IPS-11a (cell line): ENCODE data around the gene TCFL5.

Experiments
- H3K4me3 ChIP-seq: one replicate; pipeline ENCODE4 v1.5.1; 2013; ENCODE audit warnings: low read depth, low read length, control low read depth

TCFL5 gene

DNA sequence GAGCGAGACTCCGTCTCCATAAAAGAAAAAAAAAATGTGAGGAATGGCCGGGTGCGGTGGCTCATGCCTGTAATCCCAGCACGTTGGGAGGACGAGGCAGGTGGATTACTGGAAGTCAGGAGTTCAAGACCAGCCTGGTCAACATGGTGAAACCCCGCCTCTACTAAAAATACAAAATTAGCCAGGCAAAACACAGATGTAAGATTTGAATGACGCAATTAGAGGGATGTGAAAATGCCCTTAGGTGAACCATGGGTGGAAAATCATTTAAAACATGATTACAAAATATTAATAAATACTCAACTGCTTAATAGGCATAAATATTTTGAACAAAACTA, 23.9 kb downstream of the TCFL5 start:
- no peak overlapping the region for H3K4me3 ChIP-seq

DNA sequence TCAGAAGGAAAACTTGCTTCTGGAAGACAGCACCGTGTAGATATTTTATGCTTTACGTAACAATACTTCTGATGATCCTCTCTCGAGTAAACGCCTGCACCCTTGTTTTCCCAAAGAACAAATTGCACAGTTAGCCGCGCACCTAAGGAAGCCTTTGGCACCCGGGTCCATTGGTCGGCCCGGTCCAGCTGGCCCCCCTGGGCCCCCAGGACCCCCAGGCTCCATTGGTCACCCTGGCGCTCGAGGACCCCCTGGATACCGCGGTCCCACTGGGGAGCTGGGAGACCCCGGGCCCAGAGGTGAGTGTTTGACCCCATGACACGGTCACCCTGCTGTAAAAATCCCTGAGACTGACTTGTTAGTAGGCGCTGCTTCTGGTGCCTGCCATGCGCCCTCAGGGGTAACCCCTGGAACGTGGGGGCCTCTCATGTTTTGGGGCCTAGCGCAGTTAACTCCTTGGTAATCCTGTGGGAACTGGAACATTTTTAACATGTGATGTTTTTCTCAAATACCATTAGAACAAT, 24.6 kb downstream of the TCFL5 start:
- no peak overlapping the region for H3K4me3 ChIP-seq

DNA sequence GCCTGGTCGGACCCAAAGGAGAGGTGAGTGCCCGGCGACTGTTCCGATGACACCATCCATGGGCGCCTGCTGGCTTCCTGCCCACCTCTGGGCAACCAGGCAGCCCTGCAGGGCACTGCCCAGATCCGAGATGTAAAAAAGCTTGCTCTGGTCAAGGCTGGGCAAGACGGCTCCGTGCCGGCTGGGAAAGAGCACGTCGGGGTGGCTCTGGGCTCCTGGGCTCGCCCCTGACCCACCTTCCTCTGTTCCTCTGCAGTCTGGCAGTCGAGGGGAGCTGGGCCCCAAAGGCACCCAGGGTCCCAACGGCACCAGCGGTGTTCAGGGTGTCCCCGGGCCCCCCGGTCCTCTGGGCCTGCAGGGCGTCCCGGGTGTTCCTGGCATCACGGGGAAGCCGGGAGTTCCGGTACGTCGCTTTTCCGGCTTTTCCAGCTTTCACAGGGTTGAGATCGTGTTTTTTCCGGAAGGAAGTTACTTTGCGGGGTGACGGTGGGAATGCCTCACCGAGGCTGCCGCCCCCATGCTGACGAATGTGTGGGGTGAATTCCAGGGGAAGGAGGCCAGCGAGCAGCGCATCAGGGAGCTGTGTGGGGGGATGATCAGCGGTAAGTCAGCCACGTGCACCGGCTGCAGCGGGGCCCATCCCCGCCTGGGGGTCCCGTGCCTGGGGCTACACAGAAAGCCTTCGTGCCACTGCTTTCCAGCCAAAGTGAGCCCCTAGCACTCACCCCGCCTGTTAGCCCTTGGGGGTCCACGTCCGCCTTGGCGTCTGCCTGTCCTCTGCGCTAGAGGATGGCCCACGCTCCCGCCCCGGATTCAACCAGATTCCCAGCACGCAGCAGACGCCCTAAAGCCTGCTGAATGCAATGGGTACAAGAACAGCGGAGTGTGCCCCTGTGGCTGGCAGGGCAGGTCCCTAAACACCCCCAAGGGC, 25.4 kb downstream of the TCFL5 start:
- no peak overlapping the region for H3K4me3 ChIP-seq

DNA sequence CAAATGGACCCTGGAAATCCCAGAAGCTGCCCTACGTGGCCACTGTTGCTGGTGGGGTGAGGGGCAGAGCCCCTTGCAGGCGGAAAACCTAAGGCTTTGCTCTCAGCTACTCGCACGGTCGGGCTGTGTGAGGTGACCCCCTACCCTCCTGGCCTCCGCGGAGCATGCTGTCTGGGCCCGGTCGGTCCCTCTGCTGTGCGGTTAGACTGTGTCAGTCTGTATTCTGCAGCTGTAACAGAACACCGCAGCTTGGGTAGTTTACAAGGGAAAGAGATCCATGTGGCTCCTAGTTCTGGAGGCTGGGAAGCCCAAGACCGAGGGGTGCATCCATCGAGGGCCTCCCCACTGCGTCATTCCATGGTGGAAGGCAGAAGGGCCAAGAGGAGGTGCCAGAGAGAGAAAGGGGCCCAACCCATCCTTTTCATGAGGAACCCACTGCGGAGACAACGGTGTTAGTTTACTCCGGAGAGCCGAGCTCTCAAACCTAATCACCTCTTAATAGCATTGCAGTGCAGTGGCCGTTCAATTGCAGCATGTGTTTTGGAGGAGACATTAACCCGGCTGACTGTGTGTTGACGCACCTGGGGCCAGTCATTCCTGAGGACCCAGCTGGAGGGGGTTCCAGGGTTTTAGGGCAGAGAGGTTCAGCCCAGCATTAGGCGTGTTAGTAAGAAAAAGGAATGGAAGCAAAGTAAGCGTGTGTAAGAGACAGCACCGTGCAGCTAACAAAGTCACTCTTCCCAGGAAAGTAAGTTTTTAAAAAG, 26.5 kb downstream of the TCFL5 start:
- H3K4me3 ChIP-seq, result no peak overlapping the region

DNA sequence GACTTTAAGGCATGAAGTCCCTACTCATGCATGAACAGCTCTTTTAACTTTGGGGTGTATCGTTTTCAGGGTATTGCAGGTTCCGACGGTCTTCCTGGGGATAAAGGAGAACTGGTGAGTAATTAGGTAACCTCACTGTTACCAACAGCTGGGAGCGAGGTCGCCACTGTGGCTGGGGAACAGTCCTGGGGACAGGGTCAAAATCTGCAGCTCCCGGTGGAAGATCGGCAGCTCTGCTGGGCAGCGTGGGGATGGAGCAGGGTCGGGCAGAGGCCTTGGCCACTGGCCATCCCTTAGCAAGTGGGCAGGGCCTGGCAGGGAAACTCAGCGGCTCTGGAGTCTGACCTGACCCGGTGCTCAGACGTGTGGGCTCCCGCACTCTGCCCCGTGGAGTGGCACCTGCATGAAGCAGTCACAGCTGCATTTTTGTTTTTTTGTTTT, 28.7 kb downstream of the TCFL5 start:
- no peak overlapping the region for H3K4me3 ChIP-seq

DNA sequence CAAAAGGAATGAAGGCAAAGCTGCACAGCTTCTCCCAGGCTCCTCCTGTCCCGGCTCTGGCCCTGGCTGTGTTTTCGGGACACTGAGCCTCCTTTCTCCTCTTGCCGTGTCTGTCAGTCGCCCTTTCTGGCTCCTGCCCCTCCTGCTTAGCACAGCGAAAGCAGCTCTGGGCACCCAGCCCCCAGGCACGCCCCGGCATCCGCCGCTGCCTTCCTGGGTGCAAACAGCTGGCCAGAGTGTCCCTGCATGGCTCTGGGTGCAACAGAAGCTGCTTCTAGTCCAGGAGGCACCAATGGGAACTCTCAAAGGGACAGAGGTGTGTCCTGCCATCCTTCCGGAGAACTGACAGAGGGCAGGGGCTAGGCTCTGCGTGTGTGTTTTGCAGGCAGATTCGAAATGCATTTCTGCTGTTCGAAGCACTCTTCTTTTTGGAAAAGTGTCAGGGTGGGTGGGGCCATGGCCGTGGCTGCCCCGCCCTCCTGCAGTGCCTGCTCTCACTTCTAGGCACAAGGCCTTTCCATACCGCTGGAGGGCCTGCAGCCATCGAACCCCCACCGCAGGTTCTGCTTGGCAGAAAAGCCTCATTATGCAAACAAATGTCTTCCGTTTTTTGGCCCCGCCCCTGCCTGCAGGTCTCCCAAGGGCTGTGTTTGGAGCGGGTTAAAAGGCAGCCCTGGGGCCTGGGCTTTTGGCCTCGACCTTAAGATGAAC, 29.3 kb downstream of the TCFL5 start:
- H3K4me3 ChIP-seq, result no peak overlapping the region

DNA sequence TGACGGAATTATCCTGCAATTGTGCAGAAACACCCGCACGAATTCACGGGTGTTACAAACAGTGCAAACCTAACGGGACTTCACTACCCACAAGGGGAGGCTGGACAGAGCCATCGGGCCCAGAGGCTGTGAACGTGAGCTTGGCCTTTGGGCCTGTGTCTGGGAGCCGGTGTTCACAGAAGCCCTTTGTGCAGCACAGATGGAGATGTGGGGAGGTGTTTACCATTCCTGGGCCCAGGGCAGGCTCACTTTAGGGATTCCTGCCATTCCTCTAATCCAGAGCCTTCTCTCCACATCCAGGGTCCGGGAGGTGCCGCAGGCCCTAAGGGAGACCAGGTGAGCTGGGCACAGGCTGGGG, 29.8 kb downstream of the TCFL5 start:
- H3K4me3 ChIP-seq, result no peak overlapping the region

DNA sequence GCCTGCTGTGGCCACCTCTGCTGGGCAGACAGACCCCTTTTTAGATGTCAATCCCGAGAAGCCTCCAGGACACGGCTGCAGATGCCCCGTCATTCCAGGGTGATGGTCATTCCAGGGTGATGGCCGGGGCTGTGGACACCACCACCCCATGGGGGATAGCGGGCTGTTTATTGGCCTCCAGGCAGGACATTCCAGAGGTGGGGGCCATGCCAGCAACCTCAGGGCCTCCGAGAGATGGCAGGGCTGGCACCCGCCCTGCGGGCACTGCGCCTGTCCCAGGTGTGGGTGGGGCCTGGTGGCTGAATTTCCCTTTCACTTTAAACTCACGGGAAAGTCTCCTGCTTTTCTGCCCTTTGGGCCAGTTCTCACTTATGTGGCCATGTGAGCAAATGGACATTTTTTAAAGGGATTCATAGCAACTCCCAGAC, 30.2 kb downstream of the TCFL5 start:
- H3K4me3 ChIP-seq, result no peak overlapping the region

DNA sequence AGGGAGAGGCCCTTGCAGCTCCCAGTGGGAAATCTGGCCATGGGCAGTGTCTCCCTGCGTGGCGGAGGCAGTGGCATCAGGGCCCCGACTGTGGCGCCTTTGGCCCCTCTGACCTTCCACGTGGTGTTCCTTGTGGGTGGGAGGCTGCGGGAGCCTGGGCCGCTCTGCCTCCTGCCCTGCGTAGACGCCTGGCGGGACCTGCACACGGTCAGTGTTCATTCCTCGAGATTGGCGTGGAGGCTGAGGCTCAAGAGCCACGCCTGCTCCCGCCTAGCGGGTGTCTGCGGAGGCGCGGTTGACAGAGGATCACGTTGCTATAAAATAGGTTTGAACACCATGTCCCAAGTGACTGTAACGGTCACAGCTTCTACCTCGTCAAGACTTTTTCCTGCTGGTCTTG, 30.8 kb downstream of the TCFL5 start:
- H3K4me3 ChIP-seq, result no peak overlapping the region

DNA sequence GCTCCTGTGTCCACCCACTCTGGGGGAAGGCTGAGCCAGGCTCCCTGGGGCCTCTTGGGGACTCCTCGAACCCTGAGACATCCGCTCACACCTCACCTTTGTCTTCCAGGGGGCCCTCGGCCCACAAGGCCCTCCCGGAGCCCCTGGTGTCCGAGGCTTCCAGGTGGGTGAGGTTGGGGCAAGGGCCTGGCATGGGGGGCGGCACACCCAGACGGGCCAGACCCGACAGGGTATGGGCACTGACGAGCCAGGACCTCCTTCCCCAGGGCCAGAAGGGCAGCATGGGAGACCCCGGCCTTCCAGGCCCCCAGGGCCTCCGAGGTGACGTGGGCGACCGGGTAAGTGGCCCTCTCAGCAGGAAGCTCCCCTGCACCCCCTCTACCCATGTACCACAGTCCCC, 31.4 kb downstream of the TCFL5 start:
- no peak overlapping the region for H3K4me3 ChIP-seq

DNA sequence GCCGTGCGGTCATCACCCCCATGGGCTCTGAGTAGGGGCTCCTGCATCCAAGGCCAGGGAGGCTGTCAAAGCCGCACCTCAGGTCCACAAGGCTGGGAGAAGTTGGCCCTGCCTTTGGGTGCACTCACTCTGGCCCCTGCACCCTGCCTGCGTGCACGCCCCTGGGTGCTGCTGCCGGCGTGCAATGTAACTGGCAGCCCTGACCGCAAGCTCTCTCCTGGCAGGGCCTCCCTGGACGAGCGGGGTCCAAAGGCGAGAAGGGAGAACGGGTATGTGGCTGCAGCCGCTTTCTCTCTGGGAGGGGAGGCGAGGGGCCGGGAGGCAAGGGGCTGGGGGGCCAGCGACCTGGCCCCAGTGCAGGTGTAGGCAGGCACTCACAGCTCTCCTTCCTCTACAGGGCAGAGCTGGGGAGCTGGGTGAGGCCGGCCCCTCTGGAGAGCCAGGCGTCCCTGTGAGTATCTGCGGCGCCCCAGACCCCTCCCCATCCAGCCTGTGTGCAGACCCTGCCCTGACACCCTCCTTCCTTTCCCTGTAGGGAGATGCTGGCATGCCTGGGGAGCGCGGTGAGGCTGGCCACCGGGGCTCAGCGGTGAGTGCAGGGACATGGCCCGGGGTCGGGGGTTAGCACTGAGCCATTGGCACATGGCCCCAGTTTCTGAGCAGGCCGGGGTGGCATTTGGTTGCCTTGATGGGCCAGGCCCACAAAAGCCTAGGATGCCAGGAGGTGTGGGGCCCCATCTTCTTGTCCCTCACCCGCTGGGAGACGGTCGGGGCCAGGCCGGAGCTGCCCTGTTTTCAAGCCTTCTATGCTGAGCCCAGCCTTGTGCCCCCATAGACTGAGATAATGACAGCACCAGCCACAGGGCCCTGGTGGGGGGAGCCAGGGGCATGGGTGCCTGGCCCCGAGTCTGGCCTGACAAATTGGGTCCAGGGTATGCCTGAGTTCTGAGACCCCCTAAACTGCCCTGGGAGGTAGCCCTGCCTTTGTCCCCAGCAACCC, 32.1 kb downstream of the TCFL5 start:
- H3K4me3 ChIP-seq, result no peak overlapping the region

DNA sequence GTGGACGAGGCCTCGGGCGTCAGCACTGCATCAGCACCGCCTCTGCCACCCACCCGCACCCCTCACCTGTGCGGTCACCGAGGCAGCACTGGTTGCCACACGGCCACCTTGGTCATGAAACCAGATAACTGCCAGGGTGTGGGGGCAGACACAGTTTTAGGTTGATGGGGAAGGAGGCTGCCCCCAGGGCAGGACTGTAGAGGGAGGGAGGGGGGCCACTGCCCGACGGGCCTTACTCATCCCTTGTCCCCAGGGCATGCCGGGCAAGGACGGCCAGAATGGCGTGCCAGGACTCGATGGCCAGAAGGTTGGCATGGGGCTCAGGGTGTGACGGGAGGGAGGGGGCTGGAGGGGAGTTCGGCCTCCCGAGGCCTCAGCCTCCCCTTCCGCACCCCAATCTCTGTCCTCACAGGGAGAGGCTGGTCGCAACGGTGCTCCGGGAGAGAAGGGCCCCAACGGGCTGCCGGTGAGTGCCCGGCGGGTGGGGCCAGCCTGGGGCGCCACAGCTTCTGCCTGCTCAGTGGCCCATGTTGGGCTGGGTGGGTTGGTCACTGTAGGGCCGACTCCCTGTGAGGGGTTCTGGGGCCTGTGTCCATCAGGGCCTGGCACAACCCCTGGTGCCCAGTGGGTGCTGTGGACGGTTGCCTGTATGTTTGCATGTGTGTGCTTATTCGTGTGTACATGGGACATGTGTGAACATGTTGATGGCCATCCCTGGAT, 33.0 kb downstream of the TCFL5 start:
- no peak overlapping the region for H3K4me3 ChIP-seq

DNA sequence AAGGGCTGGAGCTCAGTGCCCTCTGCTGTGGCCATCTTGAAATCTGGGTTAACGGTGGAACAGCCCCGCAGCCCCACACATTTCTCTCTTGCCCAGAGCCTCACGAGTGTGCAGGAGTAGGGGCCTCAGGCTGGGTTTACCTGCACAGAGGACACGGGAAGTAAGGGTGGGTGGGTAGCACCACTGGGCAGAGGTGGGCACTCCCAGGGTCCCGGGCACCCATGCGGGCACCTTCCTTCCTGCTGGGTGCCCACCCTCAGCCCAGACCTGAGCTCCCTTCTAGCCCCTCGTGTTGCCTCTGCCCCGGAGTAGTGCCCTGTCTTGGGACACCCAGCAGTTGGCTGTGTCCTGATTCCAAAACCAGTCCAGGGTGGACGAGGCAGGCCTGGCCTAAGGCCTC, 33.6 kb downstream of the TCFL5 start:
- no peak overlapping the region for H3K4me3 ChIP-seq

DNA sequence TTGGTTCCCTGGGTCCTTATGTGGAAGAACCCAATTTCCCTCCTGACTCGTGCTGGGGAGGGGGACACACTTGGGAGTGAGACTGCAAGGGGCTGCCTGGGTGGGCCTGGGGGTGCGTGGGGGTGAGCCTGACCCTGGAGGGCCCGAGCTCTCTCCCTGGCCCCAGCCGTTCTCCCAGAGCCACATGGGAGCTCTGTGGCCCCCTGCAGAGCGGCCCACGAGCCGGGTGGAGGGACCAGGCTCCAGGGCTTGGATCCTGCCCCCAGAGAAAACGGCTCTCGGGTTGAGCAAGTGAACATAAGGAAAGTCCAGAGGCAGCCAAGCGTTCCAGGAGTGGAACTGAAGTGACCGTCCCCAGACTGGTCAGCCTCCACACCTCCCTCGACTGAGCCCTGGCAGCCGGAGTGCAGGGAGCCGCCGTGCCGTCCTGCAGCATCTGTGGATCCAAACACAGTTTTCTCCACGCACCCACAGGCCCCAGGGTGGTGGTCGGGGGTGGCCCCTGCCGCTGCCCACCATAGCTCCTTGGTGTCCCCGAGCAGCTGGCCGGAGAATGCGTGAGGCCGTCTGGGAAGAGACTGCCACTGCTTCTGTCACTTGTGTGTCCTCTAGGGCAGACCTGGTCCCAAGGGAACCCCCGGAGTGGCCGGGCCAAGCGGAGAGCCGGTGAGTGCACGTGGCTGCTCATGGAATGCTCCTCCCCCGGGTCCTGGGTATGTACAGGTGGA, 34.1 kb downstream of the TCFL5 start:
- H3K4me3 ChIP-seq, result no peak overlapping the region

DNA sequence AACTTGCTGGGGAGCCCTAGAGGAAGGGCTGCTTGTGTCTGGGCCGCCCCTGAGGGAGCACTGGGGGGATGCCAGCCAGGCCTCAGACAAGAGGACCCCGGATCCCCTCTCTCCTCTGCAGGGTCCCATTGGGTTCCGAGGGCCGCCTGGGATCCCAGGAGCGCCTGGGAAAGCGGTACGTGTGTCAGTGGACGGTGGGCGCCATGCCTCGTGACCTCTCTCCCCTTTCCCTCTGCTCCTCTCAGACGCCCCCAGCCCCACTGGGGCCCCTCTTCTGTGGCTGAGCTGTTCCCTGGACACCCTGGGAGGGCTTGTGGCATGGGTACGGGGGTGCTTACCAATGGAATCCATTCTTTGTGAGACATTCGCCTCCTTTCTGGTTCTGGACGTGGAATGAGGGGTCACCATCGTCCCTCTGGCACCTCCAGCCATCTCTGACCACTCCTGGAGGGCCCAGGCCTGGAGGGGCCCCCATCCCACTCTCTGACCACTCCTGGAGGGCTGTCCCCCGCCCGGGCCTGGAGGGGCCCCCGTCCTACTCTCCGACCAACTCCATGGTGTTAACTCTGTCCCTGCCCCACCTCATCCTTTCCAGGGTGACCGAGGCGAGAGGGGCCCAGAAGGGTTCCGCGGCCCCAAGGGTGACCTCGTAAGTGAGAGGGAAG, 34.8 kb downstream of the TCFL5 start:
- no peak overlapping the region for H3K4me3 ChIP-seq

DNA sequence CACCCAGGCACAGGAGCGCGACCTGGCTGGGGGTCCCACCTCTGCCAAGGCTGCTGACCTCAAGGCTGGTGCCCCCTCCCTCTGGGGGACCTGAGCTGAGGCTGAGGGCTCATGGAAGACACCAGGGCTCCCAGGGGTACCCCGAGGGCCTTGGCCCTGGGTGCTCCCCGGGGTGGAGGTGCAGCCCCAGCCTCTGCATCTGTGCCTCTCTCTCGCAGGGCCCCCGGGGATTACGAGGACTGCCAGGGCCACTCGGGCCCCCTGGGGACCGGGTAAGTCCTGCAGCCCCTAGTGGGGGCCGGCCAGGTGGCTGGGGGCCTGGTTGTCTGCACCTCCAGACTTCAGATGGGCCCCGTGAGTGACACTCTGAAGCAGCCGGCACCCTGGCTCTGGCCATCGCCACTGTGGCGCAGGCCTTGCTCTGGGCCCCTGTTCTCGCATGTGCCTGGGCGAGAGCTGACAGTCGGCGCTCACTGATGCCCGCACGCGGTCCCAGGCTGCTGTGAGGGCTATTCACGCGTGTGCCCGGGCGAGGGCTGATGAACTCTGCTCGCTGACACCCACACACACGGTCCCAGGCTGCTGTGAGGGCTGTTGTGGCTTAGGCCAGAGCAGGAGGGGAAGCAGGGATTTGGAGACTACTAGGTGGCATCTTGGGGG, 35.5 kb downstream of the TCFL5 start:
- no peak overlapping the region for H3K4me3 ChIP-seq

DNA sequence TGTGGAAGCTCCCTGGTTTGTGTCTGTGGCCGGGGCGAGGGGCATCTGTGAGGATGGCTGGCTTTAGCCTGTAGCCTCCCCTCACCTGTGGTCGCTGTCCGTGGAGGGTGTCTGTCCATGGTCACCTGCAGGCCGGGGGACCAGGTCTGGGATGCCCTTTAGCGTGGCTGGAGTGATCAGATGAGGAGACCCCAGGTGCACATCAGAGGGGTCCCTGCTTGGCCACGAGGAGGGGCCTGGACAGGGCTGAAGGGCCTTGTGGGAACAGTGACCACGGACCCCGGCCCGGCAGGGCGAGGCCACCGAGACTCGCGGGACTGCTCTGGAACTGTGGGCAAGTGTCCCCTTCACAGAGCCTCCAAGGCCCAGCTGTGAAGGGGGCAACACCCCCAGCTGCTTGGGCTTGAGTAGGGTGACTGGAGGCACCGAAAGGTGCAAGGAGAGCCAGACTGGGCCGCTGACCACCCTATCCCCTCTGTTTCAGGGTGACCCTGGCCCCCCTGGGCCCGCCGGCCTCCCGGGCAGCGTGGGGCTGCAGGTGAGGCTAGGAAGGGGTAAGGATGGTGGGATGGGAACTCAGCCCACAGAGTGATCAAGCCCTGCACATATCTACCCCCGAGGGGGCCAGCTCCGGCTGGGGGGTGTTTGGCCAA, 36.2 kb downstream of the TCFL5 start:
- H3K4me3 ChIP-seq, result no peak overlapping the region
